ENCODE measurements around the gene KLF1. TPM values are rescaled to one million over a fixed set of nuclear protein-coding genes. Genes with fewer than 3 reads are reported as not detected.

Gene KLF1
- total RNA-seq, 1 experiment from 2014 or later: 0.10 TPM

DNA sequence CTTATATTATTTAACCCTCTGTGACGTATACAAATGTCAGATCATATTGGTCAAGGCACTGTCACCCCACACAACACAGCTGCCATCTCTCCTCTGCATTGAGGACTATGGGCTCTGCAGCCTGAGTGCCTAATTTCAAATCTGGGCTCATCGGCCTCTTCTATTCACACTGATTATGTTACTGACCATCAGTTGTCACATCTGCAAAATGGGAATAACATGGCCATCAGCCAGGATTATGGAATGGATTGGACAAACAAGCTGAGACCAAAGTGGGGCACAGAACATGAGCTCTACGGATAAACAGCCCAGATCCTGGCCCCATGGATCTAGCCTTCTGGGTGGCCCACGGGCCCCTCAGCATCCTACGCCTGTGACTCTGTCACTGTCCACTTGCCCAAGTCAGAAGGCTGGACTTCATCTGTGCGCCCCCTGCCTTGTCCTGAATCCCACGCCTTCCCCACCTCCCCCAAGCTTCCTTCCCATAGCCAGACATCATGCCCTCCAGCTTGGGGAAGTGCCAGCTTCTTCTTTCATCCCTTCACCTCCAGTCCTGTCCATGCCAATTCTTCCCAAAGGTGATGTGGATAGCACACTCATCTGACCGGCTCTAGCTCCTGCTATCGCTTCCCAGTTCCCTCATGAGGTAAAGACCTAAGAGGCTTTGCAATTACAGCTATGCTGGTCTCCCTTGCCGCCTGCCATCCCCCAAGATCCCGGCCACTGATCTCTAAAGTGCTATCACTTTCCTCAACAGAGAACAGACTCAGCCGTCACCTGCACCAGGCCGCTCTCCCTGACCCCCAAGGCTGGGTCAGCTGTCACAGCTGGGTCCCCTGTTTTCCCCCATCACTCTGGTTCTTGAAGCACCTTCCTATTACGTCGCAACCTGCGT, 45.6 kb upstream of the KLF1 start:
- in situ Hi-C loops (cut with HindIII; ENCODE audit: low pct_unique_long_range_greater_than_20kb, low sequenced_read_pairs): no loop called here
- no peak for ATAC-seq

GRCh38 chr19:12930002-12930645, 43.1 kb upstream of the KLF1 start:
- H3K9me3 ChIP-seq (ENCODE audit: control insufficient read depth, insufficient read depth, low read depth, low read length): no peaks in the 10 kb centered on the region
- intact Hi-C loops (cut with micrococcal nuclease; ENCODE audit: unreplicated experiment): no loop called here
- no peak overlapping the region for H3K27ac ChIP-seq (ENCODE audit: low read length)
- no peak overlapping the region for H3K4me3 ChIP-seq (ENCODE audit: low read depth in 2 of 2, low read length in 2 of 2)
- H3K36me3 ChIP-seq (ENCODE audit: control insufficient read depth, insufficient read depth, low read length): peaks cover 11% of the 10 kb centered on the region
- DNase-seq (ENCODE audit: low read depth, low spot score): no peak
- no TSS peak for BruUV-seq (replicated peaks)
- H3K27me3 ChIP-seq (ENCODE audit: control insufficient read depth, insufficient read depth, low read length): no peaks in the 10 kb centered on the region
- peaks cover 3% of the 10 kb centered on the region; the same call in 1 of the 2 replicates for H3K4me1 ChIP-seq (ENCODE audit: control insufficient read depth, insufficient read depth, low read length)
- TF ChIP-seq SIN3A (IDR thresholded peaks at IDR 0.05; ENCODE audit: borderline replicate concordance, insufficient read depth, low read depth, low read length) (no peak), TCF7L2 (IDR thresholded peaks at IDR 0.05; ENCODE audit: low read depth, low read length) (no peak), CTCF (IDR thresholded peaks at IDR 0.05) (no peak), POLR2AphosphoS5 (IDR thresholded peaks at IDR 0.05; ENCODE audit: low read depth, low read length) (no peak)
- TF ChIP-seq, protein P1, sequence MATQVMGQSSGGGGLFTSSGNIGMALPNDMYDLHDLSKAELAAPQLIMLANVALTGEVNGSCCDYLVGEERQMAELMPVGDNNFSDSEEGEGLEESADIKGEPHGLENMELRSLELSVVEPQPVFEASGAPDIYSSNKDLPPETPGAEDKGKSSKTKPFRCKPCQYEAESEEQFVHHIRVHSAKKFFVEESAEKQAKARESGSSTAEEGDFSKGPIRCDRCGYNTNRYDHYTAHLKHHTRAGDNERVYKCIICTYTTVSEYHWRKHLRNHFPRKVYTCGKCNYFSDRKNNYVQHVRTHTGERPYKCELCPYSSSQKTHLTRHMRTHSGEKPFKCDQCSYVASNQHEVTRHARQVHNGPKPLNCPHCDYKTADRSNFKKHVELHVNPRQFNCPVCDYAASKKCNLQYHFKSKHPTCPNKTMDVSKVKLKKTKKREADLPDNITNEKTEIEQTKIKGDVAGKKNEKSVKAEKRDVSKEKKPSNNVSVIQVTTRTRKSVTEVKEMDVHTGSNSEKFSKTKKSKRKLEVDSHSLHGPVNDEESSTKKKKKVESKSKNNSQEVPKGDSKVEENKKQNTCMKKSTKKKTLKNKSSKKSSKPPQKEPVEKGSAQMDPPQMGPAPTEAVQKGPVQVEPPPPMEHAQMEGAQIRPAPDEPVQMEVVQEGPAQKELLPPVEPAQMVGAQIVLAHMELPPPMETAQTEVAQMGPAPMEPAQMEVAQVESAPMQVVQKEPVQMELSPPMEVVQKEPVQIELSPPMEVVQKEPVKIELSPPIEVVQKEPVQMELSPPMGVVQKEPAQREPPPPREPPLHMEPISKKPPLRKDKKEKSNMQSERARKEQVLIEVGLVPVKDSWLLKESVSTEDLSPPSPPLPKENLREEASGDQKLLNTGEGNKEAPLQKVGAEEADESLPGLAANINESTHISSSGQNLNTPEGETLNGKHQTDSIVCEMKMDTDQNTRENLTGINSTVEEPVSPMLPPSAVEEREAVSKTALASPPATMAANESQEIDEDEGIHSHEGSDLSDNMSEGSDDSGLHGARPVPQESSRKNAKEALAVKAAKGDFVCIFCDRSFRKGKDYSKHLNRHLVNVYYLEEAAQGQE (IDR thresholded peaks at IDR 0.05; ENCODE audit: insufficient read depth in 1 of 2, low read depth in 2 of 2, low read length in 1 of 2): no peak
- CTCF ChIA-PET: no interaction called here
- in situ Hi-C loops (cut with HindIII; ENCODE audit: low pct_unique_long_range_greater_than_20kb, low sequenced_read_pairs): no loop called here
- POLR2A ChIA-PET: interaction anchor here (0.5 kb wide), 1 partner anchor 68 kb away, joined by 6 read pairs; no protein-coding TSS in a partner anchor
- no peak for ATAC-seq

More for the DNA sequence above, 45.6 kb upstream of the KLF1 start:
- TF ChIP-seq CTCF (IDR thresholded peaks at IDR 0.05): no peak
- no peak for TF ChIP-seq SIN3A (IDR thresholded peaks at IDR 0.05; ENCODE audit: borderline replicate concordance, insufficient read depth, low read depth, low read length)
- no peak for TF ChIP-seq TCF7L2 (IDR thresholded peaks at IDR 0.05; ENCODE audit: low read depth, low read length)
- no peak for TF ChIP-seq POLR2AphosphoS5 (IDR thresholded peaks at IDR 0.05; ENCODE audit: low read depth, low read length)
- TF ChIP-seq, protein P1 (IDR thresholded peaks at IDR 0.05; ENCODE audit: insufficient read depth in 1 of 2, low read depth in 2 of 2, low read length in 1 of 2): no peak
- Histone ChIP-seq H3K27ac (ENCODE audit: low read length) (peak overlapping the region; percentile 93), H3K4me1 (ENCODE audit: control insufficient read depth, insufficient read depth, low read length) (peaks cover 10% of the 10 kb centered on the region), H3K9me3 (ENCODE audit: control insufficient read depth, insufficient read depth, low read depth, low read length) (no peaks in the 10 kb centered on the region), H3K36me3 (ENCODE audit: control insufficient read depth, insufficient read depth, low read length) (peaks cover 11% of the 10 kb centered on the region), H3K4me3 (ENCODE audit: low read depth in 2 of 2, low read length in 2 of 2) (peak overlapping the region; percentile 91 to 94), H3K27me3 (ENCODE audit: control insufficient read depth, insufficient read depth, low read length) (no peaks in the 10 kb centered on the region)
- no peak for DNase-seq (ENCODE audit: low read depth, low spot score)
- CTCF ChIA-PET: no interaction called here
- BruUV-seq (replicated peaks): no TSS peak
- intact Hi-C loops (cut with micrococcal nuclease; ENCODE audit: unreplicated experiment): no loop called here
- POLR2A ChIA-PET: no interaction called here

All from Panc1 (cell line).